A673 (cell line): ENCODE results near the gene EPHA4.

Experiments used
- CTCF ChIP-seq: fragments of 300-800, 200-600 bp; sonication (generic); conservative IDR thresholded peaks from 2 replicates; pipeline ENCODE4 v1.5.1; 2017; ENCODE audit warnings: low read depth, mild to moderate bottlenecking, antibody characterized with exemption, low read length, moderate library complexity, mixed read lengths
- EZH2 ChIP-seq: fragments of 200-600 bp; sonication (generic); IDR thresholded peaks from 2 replicates; pipeline ENCODE4 v1.6.1; 2017; ENCODE audit warnings: borderline replicate concordance, low read depth, mild to moderate bottlenecking, mixed read lengths, antibody characterized with exemption, low read length; ENCODE audit not compliant: poor library complexity, severe bottlenecking

DNA sequence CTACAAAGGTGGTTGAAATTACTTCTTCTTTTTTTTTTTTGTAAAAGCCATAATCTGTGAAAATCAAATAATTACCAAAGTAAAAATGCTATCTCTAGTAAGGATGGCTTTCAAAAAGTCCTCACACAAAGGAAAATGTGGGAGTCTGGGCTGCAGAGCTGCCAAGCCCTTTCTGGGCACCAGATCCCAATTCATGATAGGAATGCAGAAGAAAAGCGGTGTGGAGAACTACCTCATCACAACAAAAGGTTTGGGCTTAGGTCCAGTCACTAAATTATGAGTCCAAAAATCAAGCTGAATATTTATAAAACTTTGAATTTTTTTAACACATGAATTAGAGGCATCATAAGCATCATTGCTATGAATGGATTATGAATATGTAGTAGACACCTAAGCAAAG lies 30.8 kb upstream of the EPHA4 start:
- TF ChIP-seq CTCF (no peak), EZH2 (no peak)
